GM12801 (cell line): ENCODE results near the gene DBH.

Experiments used
- CTCF ChIP-seq: IDR thresholded peaks from one replicate; pipeline ENCODE4 v1.5.1; 2011; ENCODE audit warnings: control low read depth; ENCODE audit not compliant: insufficient read length; ENCODE audit errors: extremely low read depth

DBH gene

GRCh38 chr9:133703591-133704399, 67.6 kb downstream of the DBH start:
- TF ChIP-seq CTCF: no peak

- no peak for TF ChIP-seq CTCF
Observed at GRCh38 chr9:133704711-133705181, 68.6 kb downstream of the DBH start.

- no peak for TF ChIP-seq CTCF
Observed at GRCh38 chr9:133705576-133705975, 69.4 kb downstream of the DBH start.

GRCh38 chr9:133706307-133707050, 70.3 kb downstream of the DBH start:
- no peak for TF ChIP-seq CTCF

GRCh38 chr9:133707065-133707762, 71.1 kb downstream of the DBH start:
- no peak for TF ChIP-seq CTCF

GRCh38 chr9:133707763-133708245, 71.6 kb downstream of the DBH start:
- no peak for TF ChIP-seq CTCF
